Smooth muscle cell (in vitro differentiated cells): ENCODE measurements around the gene PHLDA2. TPM values are rescaled to one million over a fixed set of nuclear protein-coding genes. Genes with fewer than 3 reads are reported as not detected.

Experiments
- DNase-seq: peaks from one replicate; lab custom pipeline; 2025; ENCODE audit not compliant: unreplicated experiment; lab: John Stamatoyannopoulos, UW
- H2AFZ ChIP-seq: fragments of 200-600 bp; sonication (generic); 2 replicates; pipeline ENCODE4 v1.6.0; 2016; ENCODE audit warnings: antibody characterized with exemption, low read depth, mild to moderate bottlenecking
- H3F3A ChIP-seq: fragments of 200-600 bp; sonication (generic); 2 replicates; pipeline ENCODE4 v1.6.0; 2017; ENCODE audit warnings: antibody characterized with exemption, low read depth
- H3K27ac ChIP-seq: fragments of 200-600 bp; sonication (generic); 2 replicates; pipeline ENCODE4 v1.5.1; 2016; ENCODE audit warnings: low read depth, mild to moderate bottlenecking
- H3K27me3 ChIP-seq: fragments of 200-600 bp; sonication (generic); 2 replicates; pipeline ENCODE4 v1.6.1; 2016; ENCODE audit warnings: low read depth, mild to moderate bottlenecking
- H3K36me3 ChIP-seq: fragments of 200-600 bp; sonication (generic); 2 replicates; pipeline ENCODE4 v1.5.1; 2016; ENCODE audit warnings: low read depth
- H3K4me1 ChIP-seq: fragments of 200-600 bp; sonication (generic); 2 replicates; pipeline ENCODE4 v1.5.1; 2016; ENCODE audit warnings: low read depth
- H3K4me2 ChIP-seq: fragments of 200-600 bp; sonication (generic); 2 replicates; pipeline ENCODE4 v1.6.0; 2016; ENCODE audit warnings: mild to moderate bottlenecking
- H3K4me3 ChIP-seq: fragments of 200-600 bp; sonication (generic); 2 replicates; pipeline ENCODE4 v1.5.1; 2016; ENCODE audit warnings: mild to moderate bottlenecking
- H3K79me2 ChIP-seq: fragments of 200-600 bp; sonication (generic); 2 replicates; pipeline ENCODE4 v1.6.0; 2016; ENCODE audit warnings: low read depth, mild to moderate bottlenecking
- H3K9ac ChIP-seq: fragments of 200-600 bp; sonication (generic); 2 replicates; pipeline ENCODE4 v1.6.0; 2016; ENCODE audit warnings: low read depth
- H3K9me3 ChIP-seq: fragments of 200-600 bp; sonication (generic); replicated peaks from 2 replicates; pipeline ENCODE4 v1.5.1; 2016; ENCODE audit warnings: low read depth
- H4K20me1 ChIP-seq: fragments of 200-600 bp; sonication (generic); 2 replicates; pipeline ENCODE4 v1.6.0; 2016; ENCODE audit warnings: low read depth
- WGBS: methylation state at CpG from one replicate; pipeline ENCODE4 v1.1.7; 2016; ENCODE audit warnings: low lambda C conversion rate; 5-methylcytosine and 5-hydroxymethylcytosine counted together
- polyA plus RNA-seq: library from polyadenylated mRNA; unstranded; fragments of >200 nt; fragmentation: Nextera tagmentation; extraction: Ambion mirVana; gene quantifications from 2 replicates; pipeline ENCODE4 v1.2.1, GENCODE V29; 2016
- total RNA-seq: library from RNA; depleted of rRNA; stranded (reverse); fragments of >200 nt; gene quantifications from 2 replicates; pipeline ENCODE4 v1.2.3, GENCODE V29; 2014
- TF ChIP-seq, protein P1 (sequence below): fragments of 200-600 bp; sonication (generic); IDR thresholded peaks from 2 replicates; pipeline ENCODE4 v1.5.1; 2017; ENCODE audit warnings: borderline replicate concordance, mild to moderate bottlenecking, antibody characterized with exemption; ENCODE audit not compliant: insufficient read depth, poor library complexity, severe bottlenecking

The PHLDA2 gene
- total and polyA plus RNA-seq, 2 experiments from 2014 or later, result 11.0 to 89.3 TPM

DNA sequence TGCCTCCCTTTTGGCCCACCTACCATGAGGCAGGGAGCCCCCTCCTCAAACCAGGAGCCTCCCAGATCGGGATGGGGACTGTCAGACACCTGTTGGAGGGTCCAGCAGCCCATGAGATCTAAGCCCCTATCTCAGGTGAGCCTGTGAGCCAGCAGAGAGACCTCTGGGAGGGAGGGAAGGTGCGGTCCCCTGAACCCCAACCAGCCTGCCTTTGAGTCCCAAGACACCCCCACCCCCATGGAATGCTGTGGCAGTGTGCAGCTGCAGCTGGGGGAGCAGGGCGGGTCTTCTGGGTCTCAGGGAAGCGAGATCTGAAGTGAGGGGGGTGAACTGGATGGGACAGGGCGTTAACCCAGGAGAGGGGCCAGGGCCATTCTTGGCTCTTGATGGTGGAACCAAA lies 42.3 kb downstream of the PHLDA2 start:
- WGBS, result 95% methylated on average over 5 of the region's 5 CpGs
- Histone ChIP-seq H4K20me1 (peaks cover 30% of the 10 kb centered on the region), H3K4me2 (no peak overlapping the region), H2AFZ (no peak overlapping the region), H3K79me2 (peaks cover 25% of the 10 kb centered on the region), H3K27me3 (no peaks in the 10 kb centered on the region), H3K4me3 (no peak overlapping the region), H3K4me1 (peaks cover 27% of the 10 kb centered on the region), H3F3A (peaks cover 20% of the 10 kb centered on the region), H3K9me3 (no peaks in the 10 kb centered on the region), H3K27ac (no peak overlapping the region), H3K36me3 (no peaks in the 10 kb centered on the region), H3K9ac (no peak overlapping the region)
- TF ChIP-seq, protein P1, sequence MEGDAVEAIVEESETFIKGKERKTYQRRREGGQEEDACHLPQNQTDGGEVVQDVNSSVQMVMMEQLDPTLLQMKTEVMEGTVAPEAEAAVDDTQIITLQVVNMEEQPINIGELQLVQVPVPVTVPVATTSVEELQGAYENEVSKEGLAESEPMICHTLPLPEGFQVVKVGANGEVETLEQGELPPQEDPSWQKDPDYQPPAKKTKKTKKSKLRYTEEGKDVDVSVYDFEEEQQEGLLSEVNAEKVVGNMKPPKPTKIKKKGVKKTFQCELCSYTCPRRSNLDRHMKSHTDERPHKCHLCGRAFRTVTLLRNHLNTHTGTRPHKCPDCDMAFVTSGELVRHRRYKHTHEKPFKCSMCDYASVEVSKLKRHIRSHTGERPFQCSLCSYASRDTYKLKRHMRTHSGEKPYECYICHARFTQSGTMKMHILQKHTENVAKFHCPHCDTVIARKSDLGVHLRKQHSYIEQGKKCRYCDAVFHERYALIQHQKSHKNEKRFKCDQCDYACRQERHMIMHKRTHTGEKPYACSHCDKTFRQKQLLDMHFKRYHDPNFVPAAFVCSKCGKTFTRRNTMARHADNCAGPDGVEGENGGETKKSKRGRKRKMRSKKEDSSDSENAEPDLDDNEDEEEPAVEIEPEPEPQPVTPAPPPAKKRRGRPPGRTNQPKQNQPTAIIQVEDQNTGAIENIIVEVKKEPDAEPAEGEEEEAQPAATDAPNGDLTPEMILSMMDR, result no peak
- no peak for DNase-seq

DNA sequence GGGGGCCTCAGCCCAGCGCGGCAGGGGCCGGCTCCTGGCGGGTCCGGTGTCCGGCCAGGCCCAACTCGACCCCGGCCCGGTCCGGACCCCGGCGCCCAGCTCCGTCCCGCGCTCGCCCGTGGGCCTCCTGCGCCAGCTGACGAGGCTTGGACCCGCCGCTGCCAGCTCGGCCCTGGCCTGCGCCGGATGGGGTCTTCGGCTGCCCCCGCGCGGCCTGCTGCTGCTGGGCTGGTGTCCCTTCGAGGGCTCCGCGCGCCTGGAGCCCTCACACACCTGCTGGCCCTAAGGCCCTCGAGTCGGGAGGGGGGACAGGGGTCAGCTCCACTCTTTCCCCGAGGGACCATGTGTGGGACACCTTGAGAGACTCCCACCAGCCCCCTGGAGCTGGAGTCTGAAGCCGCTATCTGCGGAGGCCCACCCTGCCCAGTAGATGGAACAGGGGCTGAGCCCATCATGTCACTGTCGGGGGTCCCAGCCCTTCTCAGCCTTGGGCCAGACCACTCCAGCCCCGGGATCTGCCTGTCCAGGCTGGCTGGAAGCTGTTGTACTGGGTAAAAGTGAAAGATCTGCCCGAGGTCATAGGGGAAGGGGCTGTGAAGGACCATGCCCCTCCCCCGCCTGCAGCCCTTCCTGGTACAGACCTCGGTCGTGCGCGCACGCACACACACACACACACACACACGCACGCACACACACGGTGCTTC lies 42.9 kb downstream of the PHLDA2 start:
- H3K79me2 ChIP-seq, result peaks cover 25% of the 10 kb centered on the region
- peaks cover 35% of the 10 kb centered on the region for H4K20me1 ChIP-seq
- 25% methylated on average over 45 of the region's 49 CpGs for WGBS
- no peaks in the 10 kb centered on the region for H3K36me3 ChIP-seq
- no peak overlapping the region for H2AFZ ChIP-seq
- no peaks in the 10 kb centered on the region for H3K27me3 ChIP-seq
- TF ChIP-seq, protein P1, result peak; percentile 29
- H3K9ac ChIP-seq, result no peak overlapping the region
- H3K4me3 ChIP-seq, result peak overlapping the region; percentile 34
- H3K4me1 ChIP-seq, result peaks cover 21% of the 10 kb centered on the region
- H3K4me2 ChIP-seq, result peak overlapping the region; percentile 76
- peaks cover 20% of the 10 kb centered on the region for H3F3A ChIP-seq
- H3K9me3 ChIP-seq, result no peaks in the 10 kb centered on the region
- no peak for DNase-seq
- H3K27ac ChIP-seq, result no peak overlapping the region

DNA sequence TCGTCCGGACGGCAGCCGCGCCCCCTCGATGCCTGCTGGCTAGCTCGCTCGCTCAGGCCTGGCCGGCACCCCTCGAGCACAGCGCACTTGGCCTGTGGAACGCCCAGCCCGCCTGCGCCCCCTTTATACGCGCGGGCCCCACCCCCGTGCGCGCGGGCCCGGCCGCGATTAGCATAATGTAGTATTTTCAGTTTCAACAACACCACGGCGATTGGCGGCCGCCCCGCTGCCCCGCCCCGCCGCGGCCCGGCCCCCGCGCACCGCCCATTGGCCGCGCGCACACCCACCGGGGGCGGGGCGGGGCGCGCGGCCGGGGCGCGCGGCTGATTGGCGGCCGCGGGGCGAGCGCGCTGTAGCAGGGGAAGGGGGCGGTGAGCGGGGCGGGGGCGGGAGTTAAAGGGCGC lies 43.5 kb downstream of the PHLDA2 start, which contains the start of gene CDKN1C:
Gene CDKN1C, minus strand, starts transcription at position 98 of the 404 bp plus-strand sequence. CDS start 319 bp downstream, outside the sequence.
- Histone ChIP-seq H3K4me3 (peak within 1 kb of the TSS; percentile 95), H3K4me1 (peaks cover 20% of the 10 kb centered on the region), H3F3A (peaks cover 20% of the 10 kb centered on the region), H3K27me3 (no peaks in the 10 kb centered on the region), H3K27ac (peak within 1 kb of the TSS; percentile 12), H3K4me2 (peak within 1 kb of the TSS; percentile 97), H4K20me1 (peaks cover 35% of the 10 kb centered on the region), H3K36me3 (no peaks in the 10 kb centered on the region), H2AFZ (no peak within 1 kb of the TSS), H3K9me3 (no peaks in the 10 kb centered on the region), H3K9ac (peak within 1 kb of the TSS; percentile 44), H3K79me2 (peaks cover 25% of the 10 kb centered on the region)
- peak; percentile 76 for DNase-seq
- 0% methylated on average over 10 of the region's 61 CpGs for WGBS
- TF ChIP-seq, protein P1, result no peak
